Measurements from ENCODE around the gene EDA. TPM values are rescaled to one million over a fixed set of nuclear protein-coding genes. Genes with fewer than 3 reads are reported as not detected.

Gene EDA
- total and polyA plus RNA-seq, 2 of the 13 experiments (the other 11 are each of a cell fraction or from before 2014, with no cell fraction given), result 8.8 to 11.2 TPM

- TF ChIP-seq, protein P1, sequence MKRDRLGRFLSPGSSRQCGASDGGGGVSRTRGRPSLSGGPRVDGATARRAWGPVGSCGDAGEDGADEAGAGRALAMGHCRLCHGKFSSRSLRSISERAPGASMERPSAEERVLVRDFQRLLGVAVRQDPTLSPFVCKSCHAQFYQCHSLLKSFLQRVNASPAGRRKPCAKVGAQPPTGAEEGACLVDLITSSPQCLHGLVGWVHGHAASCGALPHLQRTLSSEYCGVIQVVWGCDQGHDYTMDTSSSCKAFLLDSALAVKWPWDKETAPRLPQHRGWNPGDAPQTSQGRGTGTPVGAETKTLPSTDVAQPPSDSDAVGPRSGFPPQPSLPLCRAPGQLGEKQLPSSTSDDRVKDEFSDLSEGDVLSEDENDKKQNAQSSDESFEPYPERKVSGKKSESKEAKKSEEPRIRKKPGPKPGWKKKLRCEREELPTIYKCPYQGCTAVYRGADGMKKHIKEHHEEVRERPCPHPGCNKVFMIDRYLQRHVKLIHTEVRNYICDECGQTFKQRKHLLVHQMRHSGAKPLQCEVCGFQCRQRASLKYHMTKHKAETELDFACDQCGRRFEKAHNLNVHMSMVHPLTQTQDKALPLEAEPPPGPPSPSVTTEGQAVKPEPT (CRISPR knock-in tag; IDR thresholded peaks at IDR 0.05; ENCODE audit: low read depth), result no peak
- TF ChIP-seq BRCA1 (CRISPR knock-in tag; IDR thresholded peaks at IDR 0.05), result no peak
Observed at GRCh38 chrX:69741721-69742120, 125.8 kb downstream of the EDA start (continued).

GRCh38 chrX:69746051-69746450, 130.1 kb downstream of the EDA start:
- no peaks in the 10 kb centered on the region for H3K27me3 ChIP-seq (ENCODE audit: control insufficient read depth in 1 of 2, insufficient read depth in 2 of 2, low read length in 2 of 2)
- H4K20me1 ChIP-seq (ENCODE audit: insufficient read depth, low read length), result no peaks in the 10 kb centered on the region
- FAIRE-seq, result no peak
- in situ Hi-C loops (cut with HindIII; ENCODE audit: extremely low pct_ligation_motif_present, low pct_unique_long_range_greater_than_20kb), result no loop called here
- DNase-seq (ENCODE audit: low spot score), result no peak
- POLR2A ChIA-PET, result no interaction called here
- no peak overlapping the region for H2AFZ ChIP-seq (ENCODE audit: low read length)
- no peak overlapping the region for H3K4me2 ChIP-seq (ENCODE audit: low read depth, low read length)
- intact Hi-C loops (cut with micrococcal nuclease; ENCODE audit: unreplicated experiment), result no loop called here
- no peaks in the 10 kb centered on the region for H3K79me2 ChIP-seq (ENCODE audit: insufficient read depth, low read length)
- no peaks in the 10 kb centered on the region for H3K9me3 ChIP-seq (ENCODE audit: low read length)
- H3K27ac ChIP-seq (ENCODE audit: extremely low read length, insufficient read depth, low read length), result no peak overlapping the region
- ATAC-seq, result no peak
- H3K4me3 ChIP-seq (replicated peaks in 1 of 3; ENCODE audit: insufficient read depth in 1 of 3, low read depth in 2 of 3, low read length in 3 of 3), result no peak overlapping the region
- BruUV-seq (replicated peaks), result no TSS peak
- H3K9ac ChIP-seq (ENCODE audit: insufficient read depth, low read depth, low read length), result no peak overlapping the region
- H3K36me3 ChIP-seq (replicated peaks in 1 of 2; ENCODE audit: control insufficient read depth in 1 of 2, insufficient read depth in 2 of 2, low read length in 2 of 2), result no peaks in the 10 kb centered on the region
- no peaks in the 10 kb centered on the region for H3K4me1 ChIP-seq (ENCODE audit: insufficient read depth, low read length)
- CTCF ChIA-PET (ENCODE audit: low intra/inter-chr PET ratio, low total read pairs), result no interaction called here
- TF ChIP-seq PHF8 (CRISPR knock-in tag; IDR thresholded peaks at IDR 0.05) (no peak), SCMH1 (CRISPR knock-in tag; IDR thresholded peaks at IDR 0.05; ENCODE audit: borderline replicate concordance) (no peak), SP2 (CRISPR knock-in tag; IDR thresholded peaks at IDR 0.05) (no peak), LRRFIP1 (CRISPR knock-in tag; conservative IDR thresholded peaks at IDR 0.05) (no peak), BCL6 (CRISPR knock-in tag; IDR thresholded peaks at IDR 0.05) (no peak), ZSCAN30 (CRISPR knock-in tag; IDR thresholded peaks at IDR 0.05) (no peak)
- TF ChIP-seq, protein P2, sequence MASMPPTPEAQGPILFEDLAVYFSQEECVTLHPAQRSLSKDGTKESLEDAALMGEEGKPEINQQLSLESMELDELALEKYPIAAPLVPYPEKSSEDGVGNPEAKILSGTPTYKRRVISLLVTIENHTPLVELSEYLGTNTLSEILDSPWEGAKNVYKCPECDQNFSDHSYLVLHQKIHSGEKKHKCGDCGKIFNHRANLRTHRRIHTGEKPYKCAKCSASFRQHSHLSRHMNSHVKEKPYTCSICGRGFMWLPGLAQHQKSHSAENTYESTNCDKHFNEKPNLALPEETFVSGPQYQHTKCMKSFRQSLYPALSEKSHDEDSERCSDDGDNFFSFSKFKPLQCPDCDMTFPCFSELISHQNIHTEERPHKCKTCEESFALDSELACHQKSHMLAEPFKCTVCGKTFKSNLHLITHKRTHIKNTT (CRISPR knock-in tag; IDR thresholded peaks at IDR 0.05), result no peak
- TF ChIP-seq, protein P3, sequence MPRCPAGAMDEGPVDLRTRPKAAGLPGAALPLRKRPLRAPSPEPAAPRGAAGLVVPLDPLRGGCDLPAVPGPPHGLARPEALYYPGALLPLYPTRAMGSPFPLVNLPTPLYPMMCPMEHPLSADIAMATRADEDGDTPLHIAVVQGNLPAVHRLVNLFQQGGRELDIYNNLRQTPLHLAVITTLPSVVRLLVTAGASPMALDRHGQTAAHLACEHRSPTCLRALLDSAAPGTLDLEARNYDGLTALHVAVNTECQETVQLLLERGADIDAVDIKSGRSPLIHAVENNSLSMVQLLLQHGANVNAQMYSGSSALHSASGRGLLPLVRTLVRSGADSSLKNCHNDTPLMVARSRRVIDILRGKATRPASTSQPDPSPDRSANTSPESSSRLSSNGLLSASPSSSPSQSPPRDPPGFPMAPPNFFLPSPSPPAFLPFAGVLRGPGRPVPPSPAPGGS (CRISPR knock-in tag; IDR thresholded peaks at IDR 0.05), result no peak
- TF ChIP-seq, protein P4, sequence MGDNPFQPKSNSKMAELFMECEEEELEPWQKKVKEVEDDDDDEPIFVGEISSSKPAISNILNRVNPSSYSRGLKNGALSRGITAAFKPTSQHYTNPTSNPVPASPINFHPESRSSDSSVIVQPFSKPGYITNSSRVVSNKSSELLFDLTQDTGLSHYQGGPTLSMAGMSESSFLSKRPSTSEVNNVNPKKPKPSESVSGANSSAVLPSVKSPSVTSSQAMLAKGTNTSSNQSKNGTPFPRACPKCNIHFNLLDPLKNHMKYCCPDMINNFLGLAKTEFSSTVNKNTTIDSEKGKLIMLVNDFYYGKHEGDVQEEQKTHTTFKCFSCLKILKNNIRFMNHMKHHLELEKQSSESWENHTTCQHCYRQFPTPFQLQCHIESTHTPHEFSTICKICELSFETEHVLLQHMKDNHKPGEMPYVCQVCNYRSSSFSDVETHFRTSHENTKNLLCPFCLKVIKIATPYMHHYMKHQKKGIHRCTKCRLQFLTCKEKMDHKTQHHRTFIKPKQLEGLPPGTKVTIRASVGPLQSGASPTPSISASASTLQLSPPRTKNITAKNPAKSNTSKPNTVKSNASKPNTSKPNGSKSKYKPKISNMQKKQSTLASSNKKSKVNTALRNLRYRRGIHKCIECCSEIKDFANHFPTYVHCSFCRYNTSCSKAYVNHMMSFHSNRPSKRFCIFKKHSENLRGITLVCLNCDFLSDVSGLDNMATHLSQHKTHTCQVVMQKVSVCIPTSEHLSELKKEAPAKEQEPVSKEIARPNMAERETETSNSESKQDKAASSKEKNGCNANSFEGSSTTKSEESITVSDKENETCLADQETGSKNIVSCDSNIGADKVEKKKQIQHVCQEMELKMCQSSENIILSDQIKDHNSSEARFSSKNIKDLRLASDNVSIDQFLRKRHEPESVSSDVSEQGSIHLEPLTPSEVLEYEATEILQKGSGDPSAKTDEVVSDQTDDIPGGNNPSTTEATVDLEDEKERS (CRISPR knock-in tag; IDR thresholded peaks at IDR 0.05), result no peak
- TF ChIP-seq, protein P5, sequence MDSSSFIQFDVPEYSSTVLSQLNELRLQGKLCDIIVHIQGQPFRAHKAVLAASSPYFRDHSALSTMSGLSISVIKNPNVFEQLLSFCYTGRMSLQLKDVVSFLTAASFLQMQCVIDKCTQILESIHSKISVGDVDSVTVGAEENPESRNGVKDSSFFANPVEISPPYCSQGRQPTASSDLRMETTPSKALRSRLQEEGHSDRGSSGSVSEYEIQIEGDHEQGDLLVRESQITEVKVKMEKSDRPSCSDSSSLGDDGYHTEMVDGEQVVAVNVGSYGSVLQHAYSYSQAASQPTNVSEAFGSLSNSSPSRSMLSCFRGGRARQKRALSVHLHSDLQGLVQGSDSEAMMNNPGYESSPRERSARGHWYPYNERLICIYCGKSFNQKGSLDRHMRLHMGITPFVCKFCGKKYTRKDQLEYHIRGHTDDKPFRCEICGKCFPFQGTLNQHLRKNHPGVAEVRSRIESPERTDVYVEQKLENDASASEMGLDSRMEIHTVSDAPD (CRISPR knock-in tag; IDR thresholded peaks at IDR 0.05), result no peak
